OCI-LY7 (cell line): Measurements from ENCODE around the gene SLC10A4. TPM values are rescaled to one million over a fixed set of nuclear protein-coding genes. Genes with fewer than 3 reads are reported as not detected.

Experiments used
- BruUV-seq: library from RNA; stranded (reverse); fragments of 400-500 nt; replicated peaks from 2 replicates; lab custom pipeline; 2021; lab: Mats Ljungman, UMichigan
- CTCF ChIA-PET: fragments of 300-600 bp; sonication (Branson Sonifier 250); formaldehyde crosslinking; loops from one replicate; lab custom pipeline; 2022; ENCODE audit warnings: antibody characterized with exemption; ENCODE audit not compliant: unreplicated experiment; lab: Charles Lee
- POLR2A ChIA-PET: fragments of 300-600 bp; sonication (Branson Sonifier 250); formaldehyde crosslinking; loops from one replicate; lab custom pipeline; 2022; ENCODE audit warnings: antibody characterized with exemption; lab: Charles Lee
- DNase-seq: peaks from one replicate; pipeline ENCODE4 v3.0.0-alpha.2; 2015; ENCODE audit warnings: low spot score
- H2AFZ ChIP-seq: fragments of 200-600 bp; sonication (generic), shearing (Covaris generic); 2 replicates; pipeline ENCODE4 v1.6.1; 2014; ENCODE audit warnings: mild to moderate bottlenecking, antibody characterized with exemption, low read length, moderate library complexity
- H3K27ac ChIP-seq: fragments of 200-600 bp; sonication (generic); 2 replicates; pipeline ENCODE4 v1.5.1; 2014; ENCODE audit warnings: mixed run types, low read depth, mild to moderate bottlenecking, moderate library complexity, low read length, inconsistent platforms; ENCODE audit not compliant: poor library complexity, severe bottlenecking
- H3K36me3 ChIP-seq: fragments of 200-600 bp; sonication (generic); 2 replicates; pipeline ENCODE4 v1.6.1; 2014; ENCODE audit warnings: mild to moderate bottlenecking, antibody characterized with exemption, low read length, moderate library complexity, mixed read lengths; ENCODE audit not compliant: insufficient read depth
- H3K4me1 ChIP-seq: fragments of 200-600 bp; sonication (generic); 2 replicates; pipeline ENCODE4 v1.5.1; 2014; ENCODE audit warnings: mild to moderate bottlenecking, low read length; ENCODE audit not compliant: insufficient read depth, poor library complexity, severe bottlenecking
- H3K4me2 ChIP-seq: fragments of 200-600 bp; sonication (generic); 2 replicates; pipeline ENCODE4 v1.6.1; 2014; ENCODE audit warnings: mild to moderate bottlenecking, low read length
- H3K4me3 ChIP-seq: fragments of 200-600 bp; sonication (generic); 2 replicates; pipeline ENCODE4 v1.5.1; 2014; ENCODE audit warnings: mild to moderate bottlenecking, low read depth, low read length; ENCODE audit not compliant: poor library complexity, severe bottlenecking
- H3K79me2 ChIP-seq: fragments of 200-600 bp; sonication (generic); 2 replicates; pipeline ENCODE4 v1.6.1; 2016; ENCODE audit warnings: low read depth, mild to moderate bottlenecking, low read length, moderate library complexity, mixed read lengths; ENCODE audit not compliant: insufficient read depth
- H3K9me2 ChIP-seq: fragments of 200-600 bp; sonication (generic); 2 replicates; pipeline ENCODE4 v1.6.1; 2016; ENCODE audit warnings: mild to moderate bottlenecking, low read length, mixed read lengths; ENCODE audit not compliant: insufficient read depth
- H3K9me3 ChIP-seq: fragments of 200-600 bp; sonication (generic); 2 replicates; pipeline ENCODE4 v1.6.1; 2014; ENCODE audit warnings: mild to moderate bottlenecking, mixed run types, low read length, mixed read lengths
- H4K20me1 ChIP-seq: fragments of 200-600 bp; sonication (generic); 2 replicates; pipeline ENCODE4 v1.6.1; 2014; ENCODE audit warnings: mild to moderate bottlenecking, antibody characterized with exemption, low read length, moderate library complexity, mixed read lengths; ENCODE audit not compliant: insufficient read depth
- EZH2phosphoT487 ChIP-seq: fragments of 200-600 bp; sonication (generic); IDR thresholded peaks from 2 replicates; pipeline ENCODE4 v1.6.1; 2018; ENCODE audit warnings: low read depth, borderline replicate concordance, mild to moderate bottlenecking, mixed run types, antibody characterized with exemption, low read length, moderate library complexity, mixed read lengths
- intact Hi-C: fragments of 100-400 bp; cut with micrococcal nuclease; formaldehyde crosslinking; loops from one replicate; pipeline ENCODE4 v1.10.0; 2022; ENCODE audit not compliant: unreplicated experiment
- total RNA-seq, 2 experiments: library from RNA; depleted of rRNA in 1 of 2; stranded (reverse); fragments of >200 nt in 1 of 2; shearing (Covaris generic) in 1 of 2; gene quantifications; 2 replicates each; pipeline ENCODE4 v1.2.3, GENCODE V29; 2014 to 2022
- TF ChIP-seq, protein P1 (sequence below): fragments of 200-600 bp; sonication (generic); conservative IDR thresholded peaks from 2 replicates; pipeline ENCODE4 v1.5.1; 2014; ENCODE audit warnings: mild to moderate bottlenecking, antibody characterized with exemption, low read length, moderate library complexity, mixed read lengths

The SLC10A4 gene
- total RNA-seq, 2 experiments from 2014 or later, result not detected

DNA sequence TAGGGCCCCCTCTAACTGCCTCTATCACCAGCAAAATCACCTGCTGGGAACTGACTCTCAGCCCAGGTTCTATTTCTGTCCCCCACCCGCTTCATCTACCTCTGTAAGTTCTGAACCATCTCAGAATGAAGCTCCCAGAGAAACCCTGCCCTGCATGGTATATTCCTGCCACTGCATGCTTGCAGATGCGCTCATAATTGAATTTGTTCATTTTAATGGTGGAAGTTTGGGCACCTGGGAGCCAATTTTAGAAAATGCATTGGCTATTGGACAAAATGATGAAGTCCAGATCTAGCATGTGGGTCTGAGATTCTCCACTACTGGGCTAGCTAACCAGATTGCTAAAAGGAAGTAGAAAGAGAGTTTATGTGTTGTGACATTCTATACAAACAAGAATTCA is 28.6 kb upstream of the SLC10A4 start:
- no peak for TF ChIP-seq EZH2phosphoT487
- TF ChIP-seq, protein P1, sequence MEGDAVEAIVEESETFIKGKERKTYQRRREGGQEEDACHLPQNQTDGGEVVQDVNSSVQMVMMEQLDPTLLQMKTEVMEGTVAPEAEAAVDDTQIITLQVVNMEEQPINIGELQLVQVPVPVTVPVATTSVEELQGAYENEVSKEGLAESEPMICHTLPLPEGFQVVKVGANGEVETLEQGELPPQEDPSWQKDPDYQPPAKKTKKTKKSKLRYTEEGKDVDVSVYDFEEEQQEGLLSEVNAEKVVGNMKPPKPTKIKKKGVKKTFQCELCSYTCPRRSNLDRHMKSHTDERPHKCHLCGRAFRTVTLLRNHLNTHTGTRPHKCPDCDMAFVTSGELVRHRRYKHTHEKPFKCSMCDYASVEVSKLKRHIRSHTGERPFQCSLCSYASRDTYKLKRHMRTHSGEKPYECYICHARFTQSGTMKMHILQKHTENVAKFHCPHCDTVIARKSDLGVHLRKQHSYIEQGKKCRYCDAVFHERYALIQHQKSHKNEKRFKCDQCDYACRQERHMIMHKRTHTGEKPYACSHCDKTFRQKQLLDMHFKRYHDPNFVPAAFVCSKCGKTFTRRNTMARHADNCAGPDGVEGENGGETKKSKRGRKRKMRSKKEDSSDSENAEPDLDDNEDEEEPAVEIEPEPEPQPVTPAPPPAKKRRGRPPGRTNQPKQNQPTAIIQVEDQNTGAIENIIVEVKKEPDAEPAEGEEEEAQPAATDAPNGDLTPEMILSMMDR, result no peak
- Histone ChIP-seq H3K4me2 (no peak overlapping the region), H2AFZ (no peak overlapping the region), H4K20me1 (no peaks in the 10 kb centered on the region), H3K4me3 (no peak overlapping the region), H3K9me3 (no peaks in the 10 kb centered on the region), H3K9me2 (no peaks in the 10 kb centered on the region), H3K4me1 (no peaks in the 10 kb centered on the region), H3K79me2 (no peaks in the 10 kb centered on the region), H3K36me3 (no peaks in the 10 kb centered on the region), H3K27ac (no peak overlapping the region)
- BruUV-seq, result no TSS peak
- CTCF ChIA-PET, result no interaction called here
- POLR2A ChIA-PET, result no interaction called here
- intact Hi-C loops, result no loop called here
- no peak for DNase-seq

DNA sequence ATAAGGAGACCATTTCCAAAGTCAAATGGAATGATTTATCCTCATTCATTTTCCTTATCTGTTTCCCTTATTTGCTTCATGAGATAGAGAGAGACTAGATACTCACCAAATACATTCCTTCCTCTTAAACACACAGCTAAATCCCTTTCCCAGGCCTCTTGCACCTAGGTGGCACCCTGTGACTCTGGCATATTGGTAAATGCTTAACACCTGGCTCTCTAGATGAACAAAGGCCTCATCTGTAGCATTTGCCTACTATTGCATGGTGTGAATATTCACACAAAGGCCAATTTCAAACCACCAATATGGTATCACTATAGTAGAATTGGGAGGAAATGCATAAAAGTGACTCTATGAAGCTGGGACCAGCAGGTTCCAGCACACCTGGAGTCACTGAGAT is 22.1 kb upstream of the SLC10A4 start:
- DNase-seq, result no peak
- Histone ChIP-seq H3K4me1 (no peaks in the 10 kb centered on the region), H2AFZ (no peak overlapping the region), H3K4me3 (no peak overlapping the region), H3K4me2 (no peak overlapping the region), H3K36me3 (no peaks in the 10 kb centered on the region), H3K9me3 (no peaks in the 10 kb centered on the region), H3K79me2 (no peaks in the 10 kb centered on the region), H3K27ac (no peak overlapping the region), H4K20me1 (no peaks in the 10 kb centered on the region), H3K9me2 (no peaks in the 10 kb centered on the region)
- ChIA-PET CTCF (no interaction called here), POLR2A (no interaction called here)
- TF ChIP-seq EZH2phosphoT487, result no peak
- TF ChIP-seq, protein P1, result no peak
- BruUV-seq, result no TSS peak
- intact Hi-C loops, result no loop called here

DNA sequence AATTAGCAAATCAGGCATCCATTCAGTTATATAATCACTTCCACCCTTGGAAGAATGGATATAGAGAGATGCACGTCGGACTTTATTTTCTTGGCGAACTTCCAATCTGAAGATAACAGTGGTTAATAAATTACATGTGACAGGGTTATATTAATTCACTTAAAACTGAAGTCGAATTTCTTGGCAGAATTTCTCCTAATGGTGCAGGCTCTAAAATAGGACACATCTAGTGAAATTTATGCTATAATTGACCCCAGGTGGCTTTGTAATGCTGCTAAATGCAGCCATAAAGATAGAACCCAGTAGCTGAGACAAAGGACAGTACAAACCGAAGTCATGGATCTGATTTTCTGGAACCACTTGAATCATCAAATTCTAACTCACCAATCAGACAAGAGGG is 20.8 kb upstream of the SLC10A4 start:
- intact Hi-C loops, result no loop called here
- H3K4me3 ChIP-seq, result no peak overlapping the region
- H3K27ac ChIP-seq, result no peak overlapping the region
- H3K9me3 ChIP-seq, result no peaks in the 10 kb centered on the region
- H3K79me2 ChIP-seq, result no peaks in the 10 kb centered on the region
- no peak for DNase-seq
- no peaks in the 10 kb centered on the region for H3K4me1 ChIP-seq
- ChIA-PET POLR2A (interaction anchor here (0.7 kb wide), 1 partner anchor 33 kb away, joined by 3 read pairs; no protein-coding TSS in a partner anchor), CTCF (no interaction called here)
- TF ChIP-seq EZH2phosphoT487, result no peak
- TF ChIP-seq, protein P1, result no peak
- H2AFZ ChIP-seq, result no peak overlapping the region
- no peak overlapping the region for H3K4me2 ChIP-seq
- H4K20me1 ChIP-seq, result no peaks in the 10 kb centered on the region
- BruUV-seq, result no TSS peak
- H3K36me3 ChIP-seq, result no peaks in the 10 kb centered on the region
- H3K9me2 ChIP-seq, result no peaks in the 10 kb centered on the region
